HG03097 (cell line): Measurements from ENCODE around the gene CHRNA9.
"Not testable (repeated sequence)": the region's sequence is repeated elsewhere in the genome, so short reads cannot be mapped to it uniquely, and the experiment has no call there.

Experiments used
- ATAC-seq: cut with Tn5 transposase; IDR thresholded peaks from one replicate; pipeline ENCODE4 v1.9.1; 2021; ENCODE audit not compliant: unreplicated experiment, low FRiP score

The CHRNA9 gene

GRCh38 chr4:40377512-40378365, 42.6 kb downstream of the CHRNA9 start:
- ATAC-seq, result no peak

GRCh38 chr4:40378619-40379018, 43.5 kb downstream of the CHRNA9 start:
- ATAC-seq, result no peak

- ATAC-seq, result no peak
These were observed 44.1 kb downstream of the CHRNA9 start for GRCh38 chr4:40379248-40379647.

GRCh38 chr4:40380647-40381046, 45.5 kb downstream of the CHRNA9 start:
- ATAC-seq, result no peak

- ATAC-seq, result no peak
These were observed 53.1 kb downstream of the CHRNA9 start for GRCh38 chr4:40388239-40388638.

- ATAC-seq, result no peak
These were observed 54.9 kb downstream of the CHRNA9 start for GRCh38 chr4:40389986-40390385.

- ATAC-seq, result not testable (repeated sequence)
These were observed 57.1 kb downstream of the CHRNA9 start for GRCh38 chr4:40392241-40392640.

- no peak for ATAC-seq
These were observed 59.1 kb downstream of the CHRNA9 start for GRCh38 chr4:40394236-40394635.

- no peak for ATAC-seq
These were observed 60.2 kb downstream of the CHRNA9 start for GRCh38 chr4:40395166-40395900.

GRCh38 chr4:40395908-40396793, 61.0 kb downstream of the CHRNA9 start:
- ATAC-seq, result no peak

- ATAC-seq, result no peak
These were observed 64.4 kb downstream of the CHRNA9 start for GRCh38 chr4:40399578-40399977.

GRCh38 chr4:40401096-40401495, 66.0 kb downstream of the CHRNA9 start:
- no peak for ATAC-seq

GRCh38 chr4:40401631-40402030, 66.5 kb downstream of the CHRNA9 start:
- ATAC-seq, result no peak

- no peak for ATAC-seq
These were observed 67.4 kb downstream of the CHRNA9 start for GRCh38 chr4:40402556-40402955.

- no peak for ATAC-seq
These were observed 67.9 kb downstream of the CHRNA9 start for GRCh38 chr4:40403081-40403480.
